ENCODE measurements around the gene NPR1. TPM values are rescaled to one million over a fixed set of nuclear protein-coding genes. Genes with fewer than 3 reads are reported as not detected.

NPR1 gene
- total and polyA plus RNA-seq, 2 experiments from 2014 or later, result 1.1 to 1.7 TPM

DNA sequence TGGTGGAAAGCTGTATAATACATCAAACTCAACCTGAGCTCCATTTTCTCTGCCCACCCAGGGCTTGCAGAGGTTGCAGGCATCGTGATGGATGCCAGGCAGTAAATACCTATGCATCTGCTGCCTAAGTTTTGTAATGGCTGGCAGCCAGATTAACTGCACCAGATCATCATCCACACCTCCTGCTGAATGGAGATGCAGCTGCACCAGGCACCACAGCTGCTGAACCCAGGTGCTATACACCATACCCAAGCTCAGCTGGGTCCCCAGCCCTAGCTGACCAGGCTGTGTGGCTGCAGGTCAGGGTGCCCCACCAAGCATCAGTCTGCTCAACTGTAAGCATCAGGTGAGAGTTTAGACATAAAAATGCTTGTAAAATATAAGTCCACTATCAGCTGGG is 26.7 kb upstream of the NPR1 start:
- Histone ChIP-seq H3K4me3 (no peak overlapping the region), H3K4me1 (ENCODE audit: low read depth) (no peaks in the 10 kb centered on the region), H3K27ac (no peak overlapping the region), H3K9me3 (ENCODE audit: low read depth) (no peaks in the 10 kb centered on the region), H3K36me3 (no peaks in the 10 kb centered on the region), H3K27me3 (no peaks in the 10 kb centered on the region)
- DNase-seq (ENCODE audit: low read depth in 1 of 2, low spot score in 1 of 2), result no peak
- TF ChIP-seq, protein P1, sequence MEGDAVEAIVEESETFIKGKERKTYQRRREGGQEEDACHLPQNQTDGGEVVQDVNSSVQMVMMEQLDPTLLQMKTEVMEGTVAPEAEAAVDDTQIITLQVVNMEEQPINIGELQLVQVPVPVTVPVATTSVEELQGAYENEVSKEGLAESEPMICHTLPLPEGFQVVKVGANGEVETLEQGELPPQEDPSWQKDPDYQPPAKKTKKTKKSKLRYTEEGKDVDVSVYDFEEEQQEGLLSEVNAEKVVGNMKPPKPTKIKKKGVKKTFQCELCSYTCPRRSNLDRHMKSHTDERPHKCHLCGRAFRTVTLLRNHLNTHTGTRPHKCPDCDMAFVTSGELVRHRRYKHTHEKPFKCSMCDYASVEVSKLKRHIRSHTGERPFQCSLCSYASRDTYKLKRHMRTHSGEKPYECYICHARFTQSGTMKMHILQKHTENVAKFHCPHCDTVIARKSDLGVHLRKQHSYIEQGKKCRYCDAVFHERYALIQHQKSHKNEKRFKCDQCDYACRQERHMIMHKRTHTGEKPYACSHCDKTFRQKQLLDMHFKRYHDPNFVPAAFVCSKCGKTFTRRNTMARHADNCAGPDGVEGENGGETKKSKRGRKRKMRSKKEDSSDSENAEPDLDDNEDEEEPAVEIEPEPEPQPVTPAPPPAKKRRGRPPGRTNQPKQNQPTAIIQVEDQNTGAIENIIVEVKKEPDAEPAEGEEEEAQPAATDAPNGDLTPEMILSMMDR (IDR thresholded peaks at IDR 0.05; ENCODE audit: low read depth, low read length), result no peak

DNA sequence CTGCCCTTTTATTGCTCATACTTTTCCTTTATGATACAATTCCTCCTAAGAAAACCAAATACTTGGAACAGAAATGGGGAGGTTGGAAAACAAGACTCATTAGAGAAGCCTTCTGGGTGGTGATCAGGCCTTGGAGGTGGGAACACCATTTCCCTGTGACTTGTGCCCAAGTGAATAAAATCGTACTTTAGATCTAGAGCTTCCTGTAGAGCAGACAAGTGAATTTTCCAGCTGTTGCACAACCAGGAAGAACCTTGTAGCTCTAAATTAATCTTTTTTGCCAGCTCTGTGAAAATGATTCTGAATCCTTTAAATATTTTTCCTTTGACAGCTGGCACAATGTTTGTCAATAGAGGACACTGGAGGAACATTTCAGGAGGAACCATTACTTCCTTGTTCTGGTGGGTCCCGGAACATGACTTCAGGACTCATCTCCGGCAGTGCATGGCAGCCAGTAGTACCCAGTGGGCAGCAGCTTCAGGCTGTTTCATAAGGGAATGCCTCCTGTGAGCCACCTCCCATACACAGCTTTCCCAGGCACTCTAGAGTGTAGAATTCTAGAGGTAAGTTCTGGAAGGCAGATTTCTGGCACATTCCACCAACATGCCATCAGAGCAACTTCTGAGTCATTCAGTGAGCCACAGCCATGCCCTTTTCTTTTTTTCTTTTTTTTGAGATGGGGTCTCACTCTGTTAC is 25.5 kb upstream of the NPR1 start:
- no peaks in the 10 kb centered on the region for H3K9me3 ChIP-seq (ENCODE audit: low read depth)
- no peaks in the 10 kb centered on the region for H3K27me3 ChIP-seq
- TF ChIP-seq, protein P1 (IDR thresholded peaks at IDR 0.05; ENCODE audit: low read depth, low read length), result no peak
- H3K4me3 ChIP-seq, result no peak overlapping the region
- peak in 1 of 2 donors; percentile 51 for DNase-seq (ENCODE audit: low read depth in 1 of 2, low spot score in 1 of 2)
- no peak overlapping the region for H3K27ac ChIP-seq
- H3K36me3 ChIP-seq, result no peaks in the 10 kb centered on the region
- no peaks in the 10 kb centered on the region for H3K4me1 ChIP-seq (ENCODE audit: low read depth)

DNA sequence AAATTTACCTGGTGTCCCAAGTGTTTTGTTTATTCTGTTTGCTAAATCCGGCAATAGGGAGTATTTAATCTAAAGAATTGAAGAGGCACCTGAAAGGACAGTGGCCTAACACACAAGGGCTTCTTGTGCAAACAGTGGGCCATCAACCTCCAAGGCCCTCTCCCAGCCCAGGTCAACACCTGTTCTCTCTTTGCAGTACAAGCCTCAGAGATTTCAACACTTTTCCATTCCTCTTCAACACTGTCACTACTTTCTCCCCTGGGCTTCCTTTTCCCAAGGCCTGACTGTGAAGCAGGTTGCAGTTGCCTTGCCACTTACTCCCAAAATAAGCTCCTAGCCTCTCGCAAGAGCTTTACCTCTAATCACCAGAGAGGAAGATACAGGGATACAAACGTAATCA is 23.2 kb upstream of the NPR1 start:
- H3K27ac ChIP-seq, result peak overlapping the region; percentile 68
- H3K36me3 ChIP-seq, result no peaks in the 10 kb centered on the region
- no peak for DNase-seq (ENCODE audit: low read depth in 1 of 2, low spot score in 1 of 2)
- TF ChIP-seq, protein P1 (IDR thresholded peaks at IDR 0.05; ENCODE audit: low read depth, low read length), result no peak
- H3K4me1 ChIP-seq (ENCODE audit: low read depth), result no peaks in the 10 kb centered on the region
- H3K9me3 ChIP-seq (ENCODE audit: low read depth), result no peaks in the 10 kb centered on the region
- no peak overlapping the region for H3K4me3 ChIP-seq
- no peaks in the 10 kb centered on the region for H3K27me3 ChIP-seq

DNA sequence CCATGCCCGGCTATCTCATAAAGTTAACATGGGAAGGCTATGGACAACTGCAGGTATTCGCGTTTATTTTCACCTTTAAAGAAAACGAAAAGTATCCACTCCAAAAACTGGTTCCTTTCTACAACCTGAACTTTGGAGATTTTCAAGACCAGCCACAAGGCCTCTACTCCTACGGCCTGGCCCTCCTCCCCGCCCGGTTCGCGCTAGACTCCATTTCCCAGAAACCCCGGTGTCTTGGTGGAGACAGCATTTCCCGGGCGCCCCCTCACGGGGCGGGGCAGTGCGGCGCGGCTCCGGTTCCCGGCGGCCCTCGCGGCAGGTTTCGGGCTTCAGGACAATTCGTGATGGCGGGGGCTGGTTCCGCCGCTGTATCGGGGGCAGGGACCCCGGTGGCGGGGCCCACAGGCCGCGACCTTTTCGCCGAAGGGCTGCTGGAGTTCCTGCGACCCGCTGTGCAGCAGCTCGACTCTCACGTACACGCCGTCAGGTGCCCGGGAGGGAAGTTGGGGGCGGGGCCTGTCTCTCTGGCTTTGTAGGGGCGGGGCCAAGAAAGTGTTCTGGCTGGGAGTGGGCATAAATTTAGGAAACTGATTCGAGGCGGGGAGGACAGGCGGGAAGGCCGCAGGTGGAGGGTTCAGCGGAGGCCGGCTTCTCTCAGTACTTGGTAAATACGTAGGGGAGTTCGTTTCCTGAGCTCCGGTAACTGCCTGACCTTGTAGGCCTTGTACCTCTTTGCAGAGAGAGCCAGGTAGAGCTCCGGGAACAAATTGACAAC is 19.9 kb upstream of the NPR1 start, which contains the start of gene SNAPIN:
Gene SNAPIN (plus strand): TSS at position 304 of the 775 bp plus-strand sequence. CDS start 41 bp downstream, at position 345.
- no peaks in the 10 kb centered on the region for H3K9me3 ChIP-seq (ENCODE audit: low read depth)
- peak within 1 kb of the TSS; percentile 93 for H3K27ac ChIP-seq
- H3K4me1 ChIP-seq (ENCODE audit: low read depth), result no peaks in the 10 kb centered on the region
- H3K27me3 ChIP-seq, result no peaks in the 10 kb centered on the region
- TF ChIP-seq, protein P1 (IDR thresholded peaks at IDR 0.05; ENCODE audit: low read depth, low read length), result peak; percentile 21
- peak; percentile 93 for DNase-seq (ENCODE audit: low read depth in 1 of 2, low spot score in 1 of 2)
- H3K36me3 ChIP-seq, result peaks cover 29% of the 10 kb centered on the region
- peak within 1 kb of the TSS; percentile 79 for H3K4me3 ChIP-seq

DNA sequence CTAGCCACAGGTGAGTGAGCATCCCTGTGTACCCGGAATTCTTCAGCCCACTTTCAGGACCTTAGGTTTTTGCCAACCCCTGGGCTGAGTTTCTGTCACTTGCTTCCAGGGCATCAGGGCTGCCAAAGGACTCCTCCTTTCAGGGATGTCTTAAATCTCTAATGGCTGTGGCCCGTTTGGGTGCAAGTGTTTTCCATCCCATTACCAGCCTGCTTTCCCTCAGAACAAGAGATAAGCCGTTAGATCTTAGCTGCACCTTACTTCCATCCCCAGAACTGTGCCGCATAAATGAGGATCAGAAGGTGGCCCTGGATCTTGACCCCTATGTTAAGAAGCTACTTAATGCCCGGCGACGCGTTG is 19.3 kb upstream of the NPR1 start:
- TF ChIP-seq, protein P1 (IDR thresholded peaks at IDR 0.05; ENCODE audit: low read depth, low read length), result no peak
- Histone ChIP-seq H3K27me3 (no peaks in the 10 kb centered on the region), H3K4me1 (ENCODE audit: low read depth) (no peaks in the 10 kb centered on the region), H3K27ac (peak overlapping the region; percentile 93), H3K4me3 (peak overlapping the region; percentile 79), H3K9me3 (ENCODE audit: low read depth) (no peaks in the 10 kb centered on the region), H3K36me3 (peaks cover 34% of the 10 kb centered on the region)
- no peak for DNase-seq (ENCODE audit: low read depth in 1 of 2, low spot score in 1 of 2)
